GM23338 (cell line): ENCODE data around the gene ZFP36L1. TPM values are rescaled to one million over a fixed set of nuclear protein-coding genes. Genes with fewer than 3 reads are reported as not detected.

Source experiments
- ATAC-seq: fragments of 200-7000 bp; cut with Tn5 transposase; 3 replicates; pipeline ENCODE4 v1.9.1; 2020
- DNase-seq: peaks from one replicate; pipeline ENCODE4 v3.0.0-alpha.2; 2015; ENCODE audit warnings: low spot score
- H2AFZ ChIP-seq: fragments of 200-600 bp; sonication (generic); 2 replicates; pipeline ENCODE4 v1.8.0; 2016; ENCODE audit warnings: antibody characterized with exemption, mild to moderate bottlenecking, moderate library complexity
- H3F3A ChIP-seq: fragments of 200-600 bp; sonication (generic); replicated peaks from 2 replicates; pipeline ENCODE4 v1.8.0; 2017; ENCODE audit warnings: antibody characterized with exemption, mixed run types, low read depth
- H3K27ac ChIP-seq: fragments of 200-600 bp; sonication (generic); 2 replicates; pipeline ENCODE4 v1.6.1; 2016; ENCODE audit warnings: low read depth
- H3K27me3 ChIP-seq: fragments of 200-600 bp; sonication (generic); 2 replicates; pipeline ENCODE4 v1.8.0; 2016; ENCODE audit warnings: mild to moderate bottlenecking, mixed run types, moderate library complexity; ENCODE audit not compliant: insufficient read depth
- H3K36me3 ChIP-seq: fragments of 200-600 bp; sonication (generic); 2 replicates; pipeline ENCODE4 v1.8.0; 2016; ENCODE audit warnings: mild to moderate bottlenecking; ENCODE audit not compliant: insufficient read depth
- H3K4me1 ChIP-seq: fragments of 200-600 bp; sonication (generic); 2 replicates; pipeline ENCODE4 v1.8.0; 2016; ENCODE audit warnings: mild to moderate bottlenecking, moderate library complexity; ENCODE audit not compliant: insufficient read depth
- H3K4me2 ChIP-seq: fragments of 200-600 bp; sonication (generic); 2 replicates; pipeline ENCODE4 v1.7.1; 2017; ENCODE audit warnings: mixed run types
- H3K4me3 ChIP-seq: fragments of 200-600 bp; sonication (generic); 2 replicates; pipeline ENCODE4 v1.6.1; 2016; ENCODE audit warnings: mixed run types
- H3K79me2 ChIP-seq: fragments of 200-600 bp; sonication (generic); replicated peaks from 2 replicates; pipeline ENCODE4 v1.8.0; 2017; ENCODE audit warnings: mild to moderate bottlenecking; ENCODE audit not compliant: insufficient read depth
- H3K9me2 ChIP-seq: fragments of 200-600 bp; sonication (generic); 2 replicates; pipeline ENCODE4 v1.8.0; 2017; ENCODE audit not compliant: insufficient read depth
- H4K20me1 ChIP-seq: fragments of 200-600 bp; sonication (generic); replicated peaks from 2 replicates; pipeline ENCODE4 v1.8.0; 2017; ENCODE audit warnings: mild to moderate bottlenecking; ENCODE audit not compliant: insufficient read depth
- H3K27ac Mint-ChIP-seq: 2 replicates; pipeline ENCODE4 v1.8.0; 2020; ENCODE audit warnings: inconsistent platforms, mild to moderate bottlenecking, moderate library complexity, mixed read lengths
- H3K27me3 Mint-ChIP-seq: 3 replicates; pipeline ENCODE4 v1.8.0; 2022; ENCODE audit warnings: low read depth, mild to moderate bottlenecking, moderate library complexity, mixed read lengths, inconsistent platforms; ENCODE audit not compliant: insufficient read depth, poor library complexity
- H3K36me3 Mint-ChIP-seq: 3 replicates; pipeline ENCODE4 v1.8.0; 2021; ENCODE audit warnings: low read depth, mild to moderate bottlenecking, inconsistent platforms, moderate library complexity, mixed read lengths
- H3K4me1 Mint-ChIP-seq: 3 replicates; pipeline ENCODE4 v1.8.0; 2020; ENCODE audit warnings: mild to moderate bottlenecking, inconsistent platforms, mixed read lengths
- H3K4me3 Mint-ChIP-seq: 3 replicates; pipeline ENCODE4 v1.8.0; 2021; ENCODE audit warnings: moderate library complexity, mild to moderate bottlenecking, inconsistent platforms, mixed read lengths
- H3K9me3 Mint-ChIP-seq: 3 replicates; pipeline ENCODE4 v1.8.0; 2020; ENCODE audit warnings: moderate library complexity, mild to moderate bottlenecking, inconsistent platforms, mixed read lengths
- CREB1 ChIP-seq: fragments of 250-450 bp; sonication (Bioruptor Pico); IDR thresholded peaks from 2 replicates; pipeline ENCODE4 v1.5.0; 2020; ENCODE audit warnings: low read depth, mild to moderate bottlenecking, moderate library complexity
- EZH2 ChIP-seq: fragments of 200-600 bp; sonication (generic); IDR thresholded peaks from one replicate; pipeline ENCODE4 v1.8.0; 2017; ENCODE audit warnings: antibody characterized with exemption, mild to moderate bottlenecking, low read depth; ENCODE audit not compliant: unreplicated experiment
- EZH2phosphoT487 ChIP-seq: fragments of 200-600 bp; sonication (generic); IDR thresholded peaks from one replicate; pipeline ENCODE4 v1.8.1; 2018; ENCODE audit warnings: antibody characterized with exemption; ENCODE audit not compliant: unreplicated experiment
- NANOG ChIP-seq: IDR thresholded peaks from 2 replicates; pipeline ENCODE4 v1.6.1; 2016; ENCODE audit warnings: antibody characterized with exemption, borderline replicate concordance
- REST ChIP-seq: IDR thresholded peaks from one replicate; pipeline ENCODE4 v1.6.1; 2018; ENCODE audit warnings: antibody characterized with exemption; ENCODE audit not compliant: unreplicated experiment
- ZNF114 ChIP-seq: fragments of 250-450 bp; sonication (Bioruptor Pico); IDR thresholded peaks from 2 replicates; pipeline ENCODE4 v1.5.0; 2020; ENCODE audit warnings: mild to moderate bottlenecking, moderate library complexity
- ZNF331 ChIP-seq: fragments of 250-450 bp; sonication (Bioruptor Pico); IDR thresholded peaks from 2 replicates; pipeline ENCODE4 v1.5.0; 2020; ENCODE audit warnings: low read depth, mild to moderate bottlenecking, moderate library complexity
- polyA plus RNA-seq: library from polyadenylated mRNA; unstranded; fragments of >200 nt; fragmentation: Nextera tagmentation; extraction: Ambion mirVana; gene quantifications from 2 replicates; pipeline ENCODE4 v1.2.1, GENCODE V29; 2016
- total RNA-seq: library from RNA; depleted of rRNA; stranded (reverse); fragments of >200 nt; shearing (Covaris generic); gene quantifications from 2 replicates; pipeline ENCODE4 v1.2.3, GENCODE V29; 2014

ZFP36L1 gene
- total and polyA plus RNA-seq, 2 experiments from 2014 or later, result 148 to 382 TPM

GRCh38 chr14:68815298-68816182 is 22.7 kb upstream of the ZFP36L1 start:
- Histone ChIP-seq H3K4me1 (peaks cover 50% of the 10 kb centered on the region), H3K4me2 (peak overlapping the region; percentile 82), H3K27ac (no peak overlapping the region; the same call in 1 of the 2 replicates), H3F3A (0 out of 2 replicates have a peak, but pooled peaks cover 11% of the 10 kb centered on the region), H3K27me3 (peaks cover 4% of the 10 kb centered on the region; the same call in 1 of the 2 replicates), H2AFZ (0 out of 2 replicates have a peak overlapping the region, but pooled peaks have one; percentile 52), H3K4me3 (peak overlapping the region; percentile 60), H4K20me1 (no peaks in the 10 kb centered on the region), H3K9me2 (peaks cover 7% of the 10 kb centered on the region; the same call in 1 of the 2 replicates), H3K36me3 (no peaks in the 10 kb centered on the region; the same call in 1 of the 2 replicates), H3K79me2 (peaks cover 10% of the 10 kb centered on the region; the same call in 1 of the 2 replicates)
- DNase-seq, result no peak
- 0 out of 2 replicates have a peak, but pooled peaks have one; percentile 17 for TF ChIP-seq ZNF114
- no peak for TF ChIP-seq EZH2phosphoT487
- TF ChIP-seq EZH2, result no peak
- TF ChIP-seq NANOG, result no peak
- Mint-ChIP-seq H3K9me3 (no peaks in the 10 kb centered on the region), H3K36me3 (no peaks in the 10 kb centered on the region; the same call in 2 of the 3 replicates), H3K4me1 (peaks cover 59% of the 10 kb centered on the region), H3K27me3 (peaks cover 26% of the 10 kb centered on the region), H3K4me3 (peak overlapping the region; percentile 5; the same call in 1 of the 3 replicates), H3K27ac (0 out of 2 replicates have a peak overlapping the region, but pooled peaks have one; percentile 19)
- no peak for ATAC-seq

- ATAC-seq (peak; percentile 33), DNase-seq (peak; percentile 85)
- peaks cover 26% of the 10 kb centered on the region for H3K27me3 Mint-ChIP-seq
- H3K9me3 Mint-ChIP-seq, result no peaks in the 10 kb centered on the region
- H3K9me2 ChIP-seq, result peaks cover 8% of the 10 kb centered on the region; the same call in 1 of the 2 replicates
- peaks cover 52% of the 10 kb centered on the region for H3K4me1 Mint-ChIP-seq
- H3K4me3 Mint-ChIP-seq, result peak overlapping the region; percentile 18; the same call in 1 of the 3 replicates
- no peak overlapping the region for H2AFZ ChIP-seq
- peaks cover 10% of the 10 kb centered on the region; the same call in 1 of the 2 replicates for H3K79me2 ChIP-seq
- no peaks in the 10 kb centered on the region for H4K20me1 ChIP-seq
- H3K27ac ChIP-seq, result peak overlapping the region; percentile 56; the same call in 1 of the 2 replicates
- H3K4me3 ChIP-seq, result peak overlapping the region; percentile 60; the same call in 1 of the 2 replicates
- peaks cover 4% of the 10 kb centered on the region; the same call in 1 of the 2 replicates for H3K27me3 ChIP-seq
- H3F3A ChIP-seq, result 0 out of 2 replicates have a peak, but pooled peaks cover 10% of the 10 kb centered on the region
- H3K36me3 Mint-ChIP-seq, result no peaks in the 10 kb centered on the region; the same call in 2 of the 3 replicates
- H3K36me3 ChIP-seq, result no peaks in the 10 kb centered on the region; the same call in 1 of the 2 replicates
- peak overlapping the region; percentile 19; the same call in 1 of the 2 replicates for H3K27ac Mint-ChIP-seq
- H3K4me2 ChIP-seq, result peak overlapping the region; percentile 82
- peaks cover 50% of the 10 kb centered on the region for H3K4me1 ChIP-seq
- TF ChIP-seq CREB1 (CRISPR knock-in tag) (no peak), REST (no peak), ZNF331 (no peak), NANOG (no peak)
Observed at GRCh38 chr14:68814539-68815297, 21.9 kb upstream of the ZFP36L1 start.
